Immature natural killer cell (primary cell): Measurements from ENCODE around the gene GAK. TPM values are rescaled to one million over a fixed set of nuclear protein-coding genes. Genes with fewer than 3 reads are reported as not detected.
"Not testable (repeated sequence)": the region's sequence is repeated elsewhere in the genome, so short reads cannot be mapped to it uniquely, and the experiment has no call there.

Source experiments
- DNase-seq, 3 donors: peaks; one replicate each; pipeline ENCODE4 v3.0.0; 2022; ENCODE audit warnings: mixed read lengths in 1 of 3
- H3K27ac Mint-ChIP-seq, 6 donors: one replicate each; pipeline ENCODE4 v1.8.0; 2020; ENCODE audit warnings: mixed read lengths in 6 of 6, mild to moderate bottlenecking in 5 of 6, inconsistent platforms in 4 of 6, moderate library complexity in 3 of 6
- H3K27me3 Mint-ChIP-seq, 3 donors: one replicate each; pipeline ENCODE4 v1.8.0; 2020 to 2021; ENCODE audit warnings: low read depth in 3 of 3, mild to moderate bottlenecking in 3 of 3, mixed read lengths in 3 of 3, moderate library complexity in 3 of 3, inconsistent platforms in 1 of 3
- H3K36me3 Mint-ChIP-seq, 3 donors: one replicate each; pipeline ENCODE4 v1.8.0; 2020; ENCODE audit warnings: mixed read lengths in 3 of 3, inconsistent platforms in 2 of 3, mild to moderate bottlenecking in 2 of 3
- H3K4me1 Mint-ChIP-seq, 2 donors: one replicate each; pipeline ENCODE4 v1.8.0; 2020; ENCODE audit warnings: inconsistent platforms in 2 of 2, mild to moderate bottlenecking in 2 of 2, mixed read lengths in 2 of 2, moderate library complexity in 1 of 2
- H3K4me3 Mint-ChIP-seq, 5 donors: one replicate each; pipeline ENCODE4 v1.8.0; 2020; ENCODE audit warnings: mild to moderate bottlenecking in 5 of 5, mixed read lengths in 5 of 5, inconsistent platforms in 3 of 5, moderate library complexity in 3 of 5
- H3K9me3 Mint-ChIP-seq, 6 donors: one replicate each; pipeline ENCODE4 v1.8.0; 2020; ENCODE audit warnings: mild to moderate bottlenecking in 6 of 6, mixed read lengths in 6 of 6, inconsistent platforms in 4 of 6, moderate library complexity in 3 of 6
- polyA plus RNA-seq, 3 donors: library from polyadenylated mRNA; unstranded; fragments of 300-500 nt; fragmentation: Illumina TruSeq; gene quantifications; one replicate each; pipeline ENCODE4 v1.2.3, GENCODE V29; 2021

The GAK gene
- polyA plus RNA-seq: 100 to 1,000 TPM in 1 of 3 donors, 10 to 100 TPM in 2; 49.4 to 119 (median 52.2) TPM

DNA sequence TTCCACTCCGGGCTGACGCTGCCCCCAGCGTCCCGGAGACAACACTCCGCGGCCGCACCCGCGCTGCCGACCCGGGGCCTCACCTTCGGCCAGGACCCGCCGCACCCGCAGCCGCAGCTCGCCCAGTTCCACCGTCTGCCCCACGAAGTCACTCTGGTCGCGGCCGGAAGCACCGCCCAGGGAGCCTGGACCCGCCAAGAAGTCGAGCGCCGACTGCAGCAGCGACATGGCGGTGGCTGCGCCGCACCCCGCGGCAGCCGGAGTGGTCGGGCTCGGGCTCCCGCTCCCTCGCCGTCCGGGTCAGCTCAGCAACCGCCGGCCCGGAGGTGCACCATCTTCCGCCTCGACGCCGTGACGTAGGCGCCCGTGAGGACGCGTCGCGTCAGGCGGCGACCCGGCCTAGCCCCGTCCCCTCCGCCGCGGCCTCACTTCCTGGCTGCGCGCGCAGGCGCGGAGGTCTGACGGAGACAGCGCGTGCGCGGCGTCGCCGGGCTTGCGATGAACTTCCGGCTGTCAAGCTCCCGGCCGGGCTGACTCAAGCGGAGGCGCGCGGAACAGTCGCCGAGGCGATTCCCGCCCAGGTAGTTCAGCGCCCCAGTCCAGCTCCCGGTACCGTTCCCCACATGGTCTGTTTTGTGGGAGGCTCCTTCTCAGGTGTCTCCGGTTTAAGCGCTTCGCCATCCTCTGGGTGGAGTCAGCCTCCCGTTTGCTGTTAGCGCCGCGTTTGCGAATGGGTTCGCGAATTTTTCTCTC is at the start of gene GAK, which contains the start of gene TMEM175:
TSS of gene GAK (minus strand) at position 357 of the 753 bp plus-strand sequence. CDS start at position 228, 129 bp downstream.
TSS of gene TMEM175 (plus strand) at position 501 of the 753 bp plus-strand sequence. CDS start 15,280 bp downstream, outside the sequence.
- Mint-ChIP-seq H3K4me3 (peak within 1 kb of the TSS; percentile 94 to 97 (median 96)), H3K27me3 (peaks cover 14 to 21% (median 17%) of the 10 kb centered on the region in 3 donors)

DNA sequence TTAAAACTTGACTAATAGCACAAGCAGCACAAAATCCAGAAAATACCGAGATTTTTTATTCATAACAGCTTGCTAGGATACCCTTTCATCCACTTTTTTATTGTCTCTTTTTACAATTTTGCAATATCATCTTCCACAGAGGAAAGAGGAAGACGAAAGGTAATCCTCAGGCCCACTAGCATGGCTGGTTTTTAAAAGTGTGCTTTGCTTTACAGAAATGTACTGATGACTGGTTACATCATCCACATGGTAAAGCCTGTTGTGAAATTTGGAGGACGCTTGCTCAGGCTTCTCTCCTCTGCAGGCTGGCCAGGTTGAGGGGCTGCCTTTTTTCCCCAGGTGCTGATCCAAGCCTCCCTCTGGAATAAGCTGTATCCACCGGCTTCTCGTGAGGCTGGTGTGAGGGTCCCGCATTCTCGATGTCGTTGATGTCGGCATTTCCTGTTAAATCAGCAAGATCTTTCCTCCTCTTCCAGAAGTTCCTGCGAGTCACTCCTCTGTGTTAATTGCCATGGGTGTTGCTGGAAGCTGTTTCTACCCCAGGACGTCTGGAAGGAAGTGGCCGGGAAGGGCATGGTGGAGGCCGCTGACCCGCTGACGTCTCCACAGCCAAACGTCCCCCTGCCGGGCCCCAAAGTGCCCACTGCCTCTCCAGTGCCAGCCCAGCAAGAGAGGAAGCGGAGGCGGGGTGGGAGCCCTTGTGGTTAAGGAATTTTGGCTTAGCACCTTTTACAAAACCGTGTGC is 47.0 kb upstream of the GAK start:
- Mint-ChIP-seq H3K4me3 (no peak overlapping the region), H3K9me3 (no peaks in the 10 kb centered on the region), H3K27ac (no peak overlapping the region), H3K4me1 (peaks cover 0 to 5% of the 10 kb centered on the region in 2 donors), H3K36me3 (no peaks in the 10 kb centered on the region), H3K27me3 (peaks cover 0 to 4% (median 4%) of the 10 kb centered on the region in 3 donors)
- no peak for DNase-seq

More for the DNA sequence above, at the start of gene GAK, which contains the start of gene TMEM175:
- Mint-ChIP-seq H3K4me1 (peaks cover 51 to 57% of the 10 kb centered on the region in 2 donors), H3K27ac (peak within 1 kb of the TSS; percentile 91 to 99 (median 94)), H3K36me3 (no peaks in the 10 kb centered on the region), H3K9me3 (no peaks in the 10 kb centered on the region)
- DNase-seq: peak; percentile 98 to 99 (median 98)

- not testable (repeated sequence) for DNase-seq, H3K9me3 Mint-ChIP-seq, H3K27me3 Mint-ChIP-seq, H3K27ac Mint-ChIP-seq, H3K36me3 Mint-ChIP-seq, H3K4me3 Mint-ChIP-seq
- H3K4me1 Mint-ChIP-seq: peaks cover 5 to 10% of the 10 kb centered on the region in 2 donors
Observed at GRCh38 chr4:976016-976415, 43.9 kb upstream of the GAK start.

DNA sequence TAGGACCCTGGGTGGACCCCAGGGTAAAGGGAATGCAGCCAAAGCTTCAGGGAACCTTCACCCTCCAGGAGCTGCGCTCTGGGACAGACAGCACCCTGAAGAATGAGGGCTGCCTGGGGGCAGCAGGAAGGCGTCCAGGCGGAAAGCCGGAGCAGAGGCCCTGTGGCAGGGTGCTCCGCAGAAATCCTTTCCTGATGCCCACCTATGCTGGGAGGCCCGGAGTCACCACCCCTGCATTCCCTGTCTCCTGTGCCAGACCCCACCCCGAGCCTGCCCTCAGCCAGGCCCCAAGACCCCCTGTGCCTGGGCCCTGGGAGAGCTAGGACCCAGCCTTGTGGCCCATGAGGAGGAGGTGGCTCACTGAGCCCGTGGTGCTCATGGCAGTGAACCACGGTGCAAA is 42.6 kb upstream of the GAK start:
- Mint-ChIP-seq H3K4me3 (peak overlapping the region in 2 of 5 donors; percentile 21 to 35), H3K36me3 (no peaks in the 10 kb centered on the region)
- no peak for DNase-seq

GRCh38 chr4:973431-974397 is 41.6 kb upstream of the GAK start, which contains the start of gene DGKQ:
Gene DGKQ (minus strand): TSS chr4:973569. CDS start chr4:973482, 87 bp downstream.
- peak within 1 kb of the TSS in 2 of 6 donors; percentile 24 to 34 for H3K27ac Mint-ChIP-seq
- H3K9me3 Mint-ChIP-seq: no peaks in the 10 kb centered on the region
- peaks cover 11 to 17% (median 12%) of the 10 kb centered on the region in 3 donors for H3K27me3 Mint-ChIP-seq
- peak; percentile 84 to 87 (median 86) for DNase-seq
- H3K4me3 Mint-ChIP-seq: peak within 1 kb of the TSS; percentile 43 to 77 (median 69)
- no peaks in the 10 kb centered on the region for H3K36me3 Mint-ChIP-seq
- peaks cover 24 to 30% of the 10 kb centered on the region in 2 donors for H3K4me1 Mint-ChIP-seq

More for the DNA sequence above, 42.6 kb upstream of the GAK start:
- peak overlapping the region in 1 of 6 donors; percentile 49 for H3K27ac Mint-ChIP-seq
- peaks cover 12 to 17% (median 12%) of the 10 kb centered on the region in 3 donors for H3K27me3 Mint-ChIP-seq
- no peaks in the 10 kb centered on the region for H3K9me3 Mint-ChIP-seq
- H3K4me1 Mint-ChIP-seq: peaks cover 18 to 24% of the 10 kb centered on the region in 2 donors

DNA sequence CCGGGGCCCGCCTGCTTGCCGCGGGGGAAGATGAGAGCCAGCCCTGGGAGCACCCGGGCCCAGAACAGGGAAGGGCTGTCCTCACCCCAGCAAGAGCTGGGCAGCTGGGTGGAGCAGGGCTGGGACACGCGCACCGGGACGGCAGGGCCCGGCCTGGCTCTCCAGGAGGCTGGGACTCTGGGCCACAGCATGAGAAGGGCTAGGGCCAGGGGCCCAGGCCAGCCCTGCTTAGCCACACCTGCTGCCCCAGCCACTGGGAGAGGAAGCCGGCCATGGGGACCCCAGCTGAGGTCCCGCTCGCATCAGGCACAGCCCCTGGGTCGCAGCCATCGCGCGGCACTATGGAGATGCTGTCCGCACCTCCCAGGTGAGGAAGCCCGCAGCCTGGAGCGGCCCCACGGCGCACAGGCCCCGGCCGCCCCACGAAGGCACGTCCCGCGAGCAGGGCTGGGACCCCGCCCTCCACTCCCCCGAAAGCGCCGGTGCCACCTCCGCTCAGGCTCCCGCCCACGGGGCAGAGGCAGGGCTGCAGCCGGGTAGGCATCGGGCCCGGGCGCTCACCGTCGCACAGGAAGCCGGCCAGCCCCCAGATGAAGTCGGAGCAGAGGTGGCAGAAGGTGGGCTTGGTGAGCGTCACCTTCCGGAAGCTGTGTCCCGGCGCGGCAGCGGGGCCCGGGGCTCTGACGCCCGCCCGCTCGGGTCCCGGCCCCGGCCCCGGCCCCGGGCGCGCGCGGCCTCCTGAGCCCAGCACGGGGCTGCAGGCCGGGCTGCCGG is 40.7 kb upstream of the GAK start:
- peaks cover 11 to 17% (median 12%) of the 10 kb centered on the region in 3 donors for H3K27me3 Mint-ChIP-seq

DNA sequence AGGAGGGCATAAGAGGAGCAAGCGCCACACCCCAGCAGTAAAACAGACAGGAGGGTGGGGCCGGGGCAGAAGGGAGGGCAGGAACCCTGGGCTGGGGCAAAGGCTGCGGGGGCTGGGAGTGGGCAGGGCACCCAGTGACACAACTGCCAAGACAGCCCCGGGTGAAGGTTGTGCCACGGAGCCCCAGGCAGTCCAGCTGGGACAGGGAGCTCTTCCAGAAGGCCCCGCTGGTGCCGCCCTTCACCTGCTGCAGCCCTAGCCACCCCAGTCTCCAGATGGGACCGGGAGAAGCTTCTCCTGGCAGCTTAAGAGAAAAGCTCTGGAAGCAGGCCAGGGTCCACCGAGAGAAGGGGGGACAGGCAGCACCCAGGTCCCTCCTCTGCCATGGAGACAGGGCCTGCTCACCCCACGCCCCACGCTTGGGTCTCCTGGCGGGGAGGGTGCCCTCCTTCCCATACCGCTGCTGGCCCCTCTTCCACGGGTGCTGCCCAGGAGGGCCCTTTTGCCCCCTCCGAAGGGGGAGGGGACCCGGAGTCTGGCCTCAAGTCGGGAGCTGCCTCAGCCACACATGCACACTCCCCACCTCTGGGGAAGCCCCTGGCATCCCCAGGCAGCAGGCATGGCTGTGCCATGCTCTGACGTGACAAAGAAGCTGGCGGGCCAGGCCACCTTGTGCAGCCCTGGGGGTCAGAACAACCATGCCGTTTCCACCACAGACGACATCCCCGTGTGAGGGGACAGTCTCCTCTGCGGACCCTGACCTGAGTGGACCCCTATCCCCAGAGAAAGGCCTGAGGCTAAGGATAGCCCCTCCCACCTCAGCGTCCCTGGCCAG is 39.8 kb upstream of the GAK start:
- peak overlapping the region in 5 of 6 donors; percentile 87 to 98 (median 94) for H3K27ac Mint-ChIP-seq
- H3K27me3 Mint-ChIP-seq: peaks cover 11 to 17% (median 12%) of the 10 kb centered on the region in 3 donors
- no peaks in the 10 kb centered on the region for H3K9me3 Mint-ChIP-seq
- no peak for DNase-seq
- H3K4me1 Mint-ChIP-seq: peaks cover 24 to 30% of the 10 kb centered on the region in 2 donors
- no peaks in the 10 kb centered on the region for H3K36me3 Mint-ChIP-seq
- H3K4me3 Mint-ChIP-seq: peak overlapping the region; percentile 76 to 93 (median 83)

More for the DNA sequence above, 40.7 kb upstream of the GAK start:
- peak; percentile 72 to 78 (median 75) for DNase-seq
- H3K9me3 Mint-ChIP-seq: no peaks in the 10 kb centered on the region
- H3K27ac Mint-ChIP-seq: peak overlapping the region in 2 of 6 donors; percentile 24 to 34
- H3K4me3 Mint-ChIP-seq: peak overlapping the region; percentile 40 to 77 (median 63)
- H3K4me1 Mint-ChIP-seq: peaks cover 24 to 30% of the 10 kb centered on the region in 2 donors
- H3K36me3 Mint-ChIP-seq: no peaks in the 10 kb centered on the region

- Mint-ChIP-seq H3K4me1 (peaks cover 24 to 26% of the 10 kb centered on the region in 2 donors), H3K4me3 (peak overlapping the region; percentile 76 to 93 (median 83)), H3K27me3 (peaks cover 11 to 16% (median 12%) of the 10 kb centered on the region in 3 donors), H3K36me3 (no peaks in the 10 kb centered on the region), H3K27ac (peak overlapping the region; percentile 87 to 98 (median 95)), H3K9me3 (no peaks in the 10 kb centered on the region)
- DNase-seq: no peak
Observed at GRCh38 chr4:970854-971520, 38.9 kb upstream of the GAK start.

DNA sequence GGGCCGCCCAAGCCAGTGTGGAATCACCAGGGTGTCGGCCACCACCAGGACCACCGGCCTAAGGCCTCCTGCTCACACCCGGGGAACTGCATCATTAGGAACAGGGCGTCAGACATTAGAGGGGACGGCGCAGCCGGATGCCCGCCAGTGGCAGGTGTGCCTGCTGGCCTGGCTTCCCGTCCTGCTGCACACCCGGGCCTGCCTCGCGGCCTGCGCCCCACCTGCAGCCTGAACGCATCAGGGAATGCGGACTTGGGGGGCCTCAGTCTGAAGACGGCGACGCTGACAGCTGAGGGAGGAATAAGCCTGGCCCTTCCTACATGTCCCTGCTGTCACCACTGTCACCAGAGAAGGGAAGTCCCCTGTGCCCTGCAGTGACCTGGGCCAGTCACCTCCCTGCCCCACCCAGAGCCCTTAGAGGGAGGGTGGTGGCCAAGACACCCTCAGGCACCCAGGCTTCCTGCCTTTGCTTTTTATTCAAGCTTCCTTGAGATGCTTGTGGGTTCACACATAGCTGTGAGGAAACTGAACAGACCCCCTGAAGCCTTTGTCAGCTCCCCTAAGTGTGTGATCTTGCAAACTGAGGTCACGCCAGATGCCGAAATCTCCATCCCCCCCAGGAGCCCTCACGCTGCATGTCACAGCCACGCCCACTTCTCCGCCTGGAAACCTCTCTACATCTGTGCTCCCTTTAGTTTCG is 38.1 kb upstream of the GAK start:
- Mint-ChIP-seq H3K4me3 (peak overlapping the region; percentile 76 to 93 (median 83)), H3K27ac (peak overlapping the region; percentile 87 to 98 (median 95)), H3K9me3 (no peaks in the 10 kb centered on the region)

GRCh38 chr4:968621-969394 is 36.7 kb upstream of the GAK start:
- DNase-seq: no peak
- peaks cover 24 to 25% of the 10 kb centered on the region in 2 donors for H3K4me1 Mint-ChIP-seq
- peaks cover 11 to 18% (median 12%) of the 10 kb centered on the region in 3 donors for H3K27me3 Mint-ChIP-seq
- H3K9me3 Mint-ChIP-seq: no peaks in the 10 kb centered on the region
- H3K36me3 Mint-ChIP-seq: no peaks in the 10 kb centered on the region
- H3K27ac Mint-ChIP-seq: peak overlapping the region in 4 of 6 donors; percentile 59 to 88 (median 76)
- H3K4me3 Mint-ChIP-seq: no peak overlapping the region

More for the DNA sequence above, 38.1 kb upstream of the GAK start:
- H3K36me3 Mint-ChIP-seq: no peaks in the 10 kb centered on the region
- peaks cover 24 to 26% of the 10 kb centered on the region in 2 donors for H3K4me1 Mint-ChIP-seq
- peaks cover 11 to 17% (median 12%) of the 10 kb centered on the region in 3 donors for H3K27me3 Mint-ChIP-seq
- DNase-seq: peak; percentile 90 to 91 (median 91)
